ENCODE measurements around the gene HSBP1L1.

HSBP1L1 gene

DNA sequence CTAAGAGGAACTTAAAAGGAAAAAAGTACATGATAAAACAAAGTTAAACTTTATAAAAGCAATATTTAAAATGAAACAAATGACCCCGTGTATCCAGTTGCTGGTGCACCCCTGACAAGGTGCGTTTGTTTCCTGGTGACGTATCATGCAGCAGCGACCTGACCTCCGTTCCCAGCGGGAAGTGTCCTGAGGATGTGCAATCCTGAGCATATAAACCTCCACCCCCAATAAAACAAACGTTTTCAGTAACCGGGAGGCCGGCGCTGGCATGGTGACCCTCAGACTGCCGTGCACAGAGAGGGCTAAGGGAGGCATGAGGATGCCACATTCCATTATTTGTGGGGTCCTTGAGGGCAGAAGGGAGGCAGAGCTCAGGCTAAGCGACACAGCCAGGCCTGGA is 27.8 kb upstream of the HSBP1L1 start:
- H3K36me3 Mint-ChIP-seq (ENCODE audit: low read depth), result peaks cover 96% of the 10 kb centered on the region
- DNase-seq, result no peak
- H3K9me3 Mint-ChIP-seq, result peaks cover 24% of the 10 kb centered on the region
- H3K27ac Mint-ChIP-seq, result no peak overlapping the region
- peaks cover 2% of the 10 kb centered on the region for H3K4me1 Mint-ChIP-seq (ENCODE audit: low read depth)
- H3K27me3 Mint-ChIP-seq, result no peaks in the 10 kb centered on the region
- H3K4me3 Mint-ChIP-seq, result no peak overlapping the region

DNA sequence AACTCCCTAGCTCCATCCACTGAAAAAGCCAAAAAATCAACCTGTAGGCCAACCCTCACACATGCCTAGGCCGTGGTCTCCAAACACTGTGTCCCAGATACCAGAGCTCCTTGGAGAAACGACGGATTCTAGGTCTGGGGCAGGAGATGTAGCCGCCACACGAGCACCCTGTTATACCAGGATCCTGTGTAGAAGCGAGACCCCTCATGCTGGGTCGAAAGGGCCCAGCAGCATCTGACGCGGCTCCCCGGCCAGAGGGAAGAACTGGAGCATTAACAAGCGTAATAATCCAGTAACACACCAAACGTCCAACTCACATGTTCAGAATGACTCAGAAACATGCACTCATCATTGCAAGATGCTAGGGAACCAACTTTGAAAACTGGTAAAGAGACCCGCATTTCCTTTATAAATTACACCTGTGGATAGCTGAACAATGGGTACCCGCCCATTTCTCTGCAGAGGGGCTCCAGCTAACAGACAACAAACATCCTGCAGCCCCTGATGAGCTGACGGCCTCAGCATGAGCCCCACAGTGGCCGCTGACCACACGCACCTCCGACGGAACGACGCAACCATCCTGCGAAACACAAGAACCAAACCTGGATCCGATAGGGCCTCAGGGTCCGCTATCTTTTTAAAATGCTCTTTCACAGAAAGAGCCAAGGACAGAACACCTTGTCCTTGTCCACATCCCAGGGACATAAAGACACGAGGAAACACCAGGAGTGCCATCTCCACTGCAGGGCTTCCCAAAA is 27.2 kb upstream of the HSBP1L1 start:
- H3K27me3 Mint-ChIP-seq, result no peaks in the 10 kb centered on the region
- no peak overlapping the region for H3K4me3 Mint-ChIP-seq
- H3K9me3 Mint-ChIP-seq, result peaks cover 21% of the 10 kb centered on the region
- peaks cover 98% of the 10 kb centered on the region for H3K36me3 Mint-ChIP-seq (ENCODE audit: low read depth)
- no peak for DNase-seq
- no peak overlapping the region for H3K27ac Mint-ChIP-seq
- H3K4me1 Mint-ChIP-seq (ENCODE audit: low read depth), result peaks cover 2% of the 10 kb centered on the region

DNA sequence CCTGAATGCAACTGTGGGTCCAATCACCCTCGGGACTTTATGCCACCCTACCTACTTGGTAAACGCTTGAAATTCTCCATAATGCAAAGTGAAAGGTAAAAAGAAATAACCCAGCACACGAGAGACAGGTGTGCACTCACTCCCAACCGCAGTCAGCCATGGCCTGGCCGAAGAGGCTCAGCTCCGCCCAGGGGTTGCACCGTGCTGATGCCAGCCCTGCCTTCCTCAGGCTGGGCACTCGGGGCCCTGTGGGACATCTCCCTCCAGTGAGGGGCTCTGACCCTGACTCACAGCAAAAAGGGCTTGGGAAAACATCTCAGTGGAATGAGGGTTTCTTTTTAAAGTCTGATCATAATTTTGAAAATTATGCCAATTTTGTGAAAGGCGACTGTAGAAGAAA is 26.2 kb upstream of the HSBP1L1 start:
- no peak for DNase-seq
- H3K4me3 Mint-ChIP-seq, result no peak overlapping the region
- H3K9me3 Mint-ChIP-seq, result peaks cover 14% of the 10 kb centered on the region
- no peak overlapping the region for H3K27ac Mint-ChIP-seq
- peaks cover 98% of the 10 kb centered on the region for H3K36me3 Mint-ChIP-seq (ENCODE audit: low read depth)
- H3K4me1 Mint-ChIP-seq (ENCODE audit: low read depth), result peaks cover 7% of the 10 kb centered on the region
- H3K27me3 Mint-ChIP-seq, result no peaks in the 10 kb centered on the region

DNA sequence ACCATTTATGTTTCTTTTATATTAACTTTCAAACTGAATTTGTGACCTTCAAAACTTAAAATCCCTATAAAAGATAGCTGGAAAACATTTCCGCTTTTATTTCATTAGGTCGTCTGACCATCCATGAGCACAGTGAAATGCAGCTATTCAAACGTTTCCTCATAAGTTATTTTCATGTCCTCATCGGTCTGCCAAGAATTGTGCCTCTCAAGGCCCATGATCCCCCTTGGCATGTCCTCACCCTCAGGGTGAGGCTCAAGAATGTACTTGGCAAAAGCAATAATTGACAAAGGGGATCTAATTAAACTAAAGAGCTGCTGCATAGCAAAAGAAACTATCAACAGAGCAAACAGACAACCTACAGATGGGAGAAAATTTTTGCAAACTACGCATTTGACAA is 25.3 kb upstream of the HSBP1L1 start:
- Mint-ChIP-seq H3K4me1 (ENCODE audit: low read depth) (peaks cover 10% of the 10 kb centered on the region), H3K27ac (no peak overlapping the region), H3K36me3 (ENCODE audit: low read depth) (peaks cover 91% of the 10 kb centered on the region), H3K9me3 (peaks cover 6% of the 10 kb centered on the region), H3K4me3 (no peak overlapping the region), H3K27me3 (no peaks in the 10 kb centered on the region)
- DNase-seq, result no peak

DNA sequence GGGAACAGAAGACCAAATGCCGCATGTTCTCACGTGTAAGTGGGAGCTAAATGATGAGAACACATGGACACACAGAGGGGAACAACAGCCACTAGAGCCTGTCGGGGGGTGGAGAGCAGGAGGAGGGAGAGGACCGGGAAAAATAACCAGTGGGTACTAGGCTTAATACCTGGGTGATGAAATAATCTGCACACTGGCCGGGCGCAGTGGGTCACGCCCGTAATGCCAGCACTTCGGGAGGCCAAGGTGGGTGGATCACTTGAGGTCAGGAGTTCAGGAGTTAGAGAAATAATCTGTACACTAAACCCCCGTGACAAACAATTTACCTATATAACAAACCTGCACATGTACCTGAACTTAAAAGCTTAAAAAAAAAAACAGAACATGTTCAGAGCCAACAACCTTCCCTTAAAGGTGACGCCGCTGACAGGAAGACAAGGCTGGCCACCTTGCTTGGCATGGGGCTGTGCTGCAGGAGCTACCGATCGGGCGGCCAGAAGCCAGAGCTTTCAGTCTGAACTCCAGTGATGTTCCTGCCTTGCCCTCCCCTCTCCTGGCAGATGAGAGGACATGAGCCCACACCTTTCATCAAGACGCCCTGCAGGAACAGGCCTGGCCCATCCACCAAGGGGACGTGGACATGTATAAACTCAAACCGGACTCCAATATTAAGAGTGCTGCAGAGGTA is 24.2 kb upstream of the HSBP1L1 start:
- Mint-ChIP-seq H3K9me3 (peaks cover 4% of the 10 kb centered on the region), H3K27me3 (no peaks in the 10 kb centered on the region), H3K27ac (no peak overlapping the region), H3K4me3 (no peak overlapping the region), H3K36me3 (ENCODE audit: low read depth) (peaks cover 79% of the 10 kb centered on the region), H3K4me1 (ENCODE audit: low read depth) (peaks cover 21% of the 10 kb centered on the region)
- no peak for DNase-seq

DNA sequence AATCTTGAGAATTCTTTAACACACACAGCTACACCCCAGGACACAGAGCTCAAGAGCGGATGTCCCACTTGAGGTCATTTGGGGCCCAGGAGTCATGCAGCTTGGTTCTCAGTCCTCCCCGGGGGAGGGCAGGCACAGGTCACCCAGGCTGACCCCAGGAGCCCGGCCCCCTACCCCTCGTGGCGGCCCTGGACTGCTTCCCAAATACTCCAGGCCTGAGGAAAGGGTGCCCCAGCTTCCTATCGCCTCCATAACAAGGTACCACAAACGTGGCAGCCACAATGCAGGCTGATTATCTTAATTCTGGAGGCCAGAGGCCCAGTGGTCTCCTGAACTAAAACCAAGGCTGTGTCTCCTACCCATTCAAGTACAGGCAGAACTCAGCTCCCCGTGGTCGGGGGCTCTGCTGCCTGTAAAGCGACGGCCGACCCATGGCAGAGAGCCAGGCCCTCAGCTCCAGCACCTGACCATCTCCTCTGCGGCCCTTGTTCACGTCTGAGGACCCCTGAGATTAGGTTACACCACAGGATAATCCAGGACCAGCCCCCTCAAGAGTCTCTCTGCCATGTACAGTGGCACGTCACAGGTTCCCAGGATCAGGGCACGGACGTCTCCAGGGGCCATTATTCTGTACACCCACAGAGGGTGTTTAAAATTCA is 23.5 kb upstream of the HSBP1L1 start:
- no peak for DNase-seq
- Mint-ChIP-seq H3K27ac (no peak overlapping the region), H3K9me3 (peaks cover 4% of the 10 kb centered on the region), H3K36me3 (ENCODE audit: low read depth) (peaks cover 74% of the 10 kb centered on the region), H3K27me3 (no peaks in the 10 kb centered on the region), H3K4me1 (ENCODE audit: low read depth) (peaks cover 26% of the 10 kb centered on the region), H3K4me3 (no peak overlapping the region)

DNA sequence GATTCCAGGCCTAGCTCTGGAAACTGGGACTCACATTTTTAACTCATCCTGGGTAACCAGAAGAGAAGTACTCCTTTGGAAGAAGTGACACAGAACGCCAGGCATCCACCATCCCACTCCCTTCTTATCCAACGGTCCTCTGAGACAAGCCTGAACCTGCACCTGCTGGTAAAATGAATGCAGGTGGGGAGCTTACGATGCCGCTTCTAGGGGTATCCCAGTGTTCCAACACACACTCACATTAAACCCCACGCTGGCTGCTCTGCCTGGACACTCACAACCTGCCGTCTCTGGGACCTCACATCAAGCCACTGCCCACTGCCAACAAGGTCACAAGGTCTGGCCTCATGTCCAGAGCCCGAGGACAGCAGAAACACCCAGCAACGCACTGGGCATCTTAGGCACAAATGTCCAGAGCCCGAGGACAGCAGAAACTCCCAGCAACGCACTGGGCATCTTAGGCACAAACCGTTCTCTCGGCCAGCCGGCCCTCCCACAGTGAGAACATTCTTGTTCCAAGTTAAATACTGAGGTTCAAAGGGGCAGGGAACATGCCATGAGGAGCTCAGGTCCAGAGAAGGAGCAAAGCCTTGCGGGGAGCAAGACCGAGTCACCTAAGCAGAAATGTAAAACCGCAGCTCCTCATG is 22.8 kb upstream of the HSBP1L1 start:
- Mint-ChIP-seq H3K27me3 (no peaks in the 10 kb centered on the region), H3K27ac (no peak overlapping the region), H3K4me3 (no peak overlapping the region), H3K9me3 (peaks cover 4% of the 10 kb centered on the region), H3K4me1 (ENCODE audit: low read depth) (peaks cover 31% of the 10 kb centered on the region), H3K36me3 (ENCODE audit: low read depth) (peaks cover 73% of the 10 kb centered on the region)
- peak; percentile 16 for DNase-seq

DNA sequence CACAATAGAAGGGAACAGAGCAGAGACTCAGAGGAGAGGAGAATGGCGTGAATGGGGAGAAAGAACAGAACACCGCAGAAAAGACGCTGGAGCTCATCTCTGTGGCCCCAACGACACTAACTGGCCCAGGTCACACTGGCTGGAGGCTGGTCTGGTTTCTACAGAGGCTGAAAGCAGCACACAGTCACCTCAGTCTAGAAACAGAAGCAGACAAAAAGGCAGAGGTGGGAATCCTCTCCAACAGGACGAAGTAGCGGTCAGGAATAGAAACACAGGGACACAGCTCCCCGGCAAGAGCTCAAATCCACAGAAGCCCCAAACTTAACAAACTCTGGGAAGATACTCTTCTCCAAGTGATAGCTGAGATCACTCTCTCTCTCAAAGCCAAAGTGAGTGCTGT is 22.2 kb upstream of the HSBP1L1 start:
- no peak overlapping the region for H3K27ac Mint-ChIP-seq
- no peaks in the 10 kb centered on the region for H3K27me3 Mint-ChIP-seq
- H3K36me3 Mint-ChIP-seq (ENCODE audit: low read depth), result peaks cover 70% of the 10 kb centered on the region
- peaks cover 34% of the 10 kb centered on the region for H3K4me1 Mint-ChIP-seq (ENCODE audit: low read depth)
- no peak for DNase-seq
- no peak overlapping the region for H3K4me3 Mint-ChIP-seq
- peaks cover 4% of the 10 kb centered on the region for H3K9me3 Mint-ChIP-seq

DNA sequence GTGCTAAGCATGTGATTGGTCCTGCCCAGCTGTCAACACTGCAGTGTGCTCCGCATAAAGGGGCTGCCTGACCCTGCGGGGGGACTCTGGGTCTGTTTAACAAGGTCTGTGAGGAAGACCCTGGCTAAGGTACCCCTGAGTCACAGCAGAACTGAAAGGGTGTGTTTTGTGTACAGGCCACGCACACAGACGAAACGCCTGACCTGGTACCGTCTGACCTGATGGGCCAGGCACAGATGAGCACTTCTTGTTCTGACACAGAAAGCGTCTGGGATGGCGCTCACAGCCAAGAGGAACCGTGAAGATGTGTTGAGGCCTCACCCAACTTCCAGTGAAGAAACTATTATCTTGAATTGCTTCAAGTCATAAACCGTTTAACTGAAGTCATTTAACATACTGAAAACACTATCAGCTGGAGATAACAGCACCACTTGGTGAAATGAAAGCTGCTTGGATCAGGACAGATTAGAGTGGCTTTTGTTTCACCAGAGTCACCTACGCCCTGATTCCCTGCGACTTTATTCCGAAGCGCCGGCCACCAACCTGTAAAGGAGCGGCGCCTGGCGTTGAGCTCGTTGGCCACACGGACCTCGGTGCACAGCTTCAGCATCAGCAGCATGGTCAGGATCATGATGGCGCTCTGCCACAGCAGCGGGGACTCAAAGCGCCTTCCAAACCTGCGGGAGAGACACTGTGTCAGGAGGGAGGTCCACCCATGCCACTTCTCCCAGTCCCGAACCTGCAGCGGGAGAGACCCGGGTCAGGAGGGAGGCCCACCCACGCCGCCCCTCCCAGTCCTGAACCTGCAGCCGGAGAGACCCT is 21.4 kb upstream of the HSBP1L1 start:
- H3K36me3 Mint-ChIP-seq (ENCODE audit: low read depth), result peaks cover 63% of the 10 kb centered on the region
- DNase-seq, result peak; percentile 22
- no peaks in the 10 kb centered on the region for H3K27me3 Mint-ChIP-seq
- H3K9me3 Mint-ChIP-seq, result no peaks in the 10 kb centered on the region
- no peak overlapping the region for H3K4me3 Mint-ChIP-seq
- H3K4me1 Mint-ChIP-seq (ENCODE audit: low read depth), result peaks cover 39% of the 10 kb centered on the region
- H3K27ac Mint-ChIP-seq, result no peak overlapping the region

DNA sequence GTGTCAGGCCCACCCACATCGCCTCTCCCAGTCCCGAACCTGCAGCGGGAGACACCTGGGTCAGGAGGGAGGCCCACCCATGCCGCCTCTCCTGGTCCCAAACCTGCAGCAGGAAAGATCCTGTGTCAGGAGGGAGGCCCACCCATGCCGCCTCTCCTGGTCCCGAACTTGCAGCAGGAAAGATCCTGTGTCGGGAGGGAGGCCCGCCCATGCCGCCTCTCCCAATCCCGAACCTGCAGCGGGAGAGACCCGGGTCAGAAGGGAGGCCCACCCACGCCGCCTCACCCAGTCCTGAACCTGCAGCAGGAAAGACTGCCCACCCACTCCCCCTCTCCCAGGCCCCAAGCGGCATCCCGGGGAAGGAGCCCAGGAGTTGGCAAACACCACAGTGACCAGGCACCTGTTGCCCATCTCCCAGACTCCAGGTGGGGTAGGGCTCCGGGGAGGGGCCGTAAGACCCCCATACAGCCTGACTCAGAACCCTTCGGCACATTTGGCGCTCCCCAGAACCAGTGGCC is 20.8 kb upstream of the HSBP1L1 start:
- peak; percentile 28 for DNase-seq
- H3K4me1 Mint-ChIP-seq (ENCODE audit: low read depth), result peaks cover 45% of the 10 kb centered on the region
- H3K9me3 Mint-ChIP-seq, result no peaks in the 10 kb centered on the region
- H3K36me3 Mint-ChIP-seq (ENCODE audit: low read depth), result peaks cover 59% of the 10 kb centered on the region
- no peak overlapping the region for H3K27ac Mint-ChIP-seq
- H3K4me3 Mint-ChIP-seq, result no peak overlapping the region
- no peaks in the 10 kb centered on the region for H3K27me3 Mint-ChIP-seq

DNA sequence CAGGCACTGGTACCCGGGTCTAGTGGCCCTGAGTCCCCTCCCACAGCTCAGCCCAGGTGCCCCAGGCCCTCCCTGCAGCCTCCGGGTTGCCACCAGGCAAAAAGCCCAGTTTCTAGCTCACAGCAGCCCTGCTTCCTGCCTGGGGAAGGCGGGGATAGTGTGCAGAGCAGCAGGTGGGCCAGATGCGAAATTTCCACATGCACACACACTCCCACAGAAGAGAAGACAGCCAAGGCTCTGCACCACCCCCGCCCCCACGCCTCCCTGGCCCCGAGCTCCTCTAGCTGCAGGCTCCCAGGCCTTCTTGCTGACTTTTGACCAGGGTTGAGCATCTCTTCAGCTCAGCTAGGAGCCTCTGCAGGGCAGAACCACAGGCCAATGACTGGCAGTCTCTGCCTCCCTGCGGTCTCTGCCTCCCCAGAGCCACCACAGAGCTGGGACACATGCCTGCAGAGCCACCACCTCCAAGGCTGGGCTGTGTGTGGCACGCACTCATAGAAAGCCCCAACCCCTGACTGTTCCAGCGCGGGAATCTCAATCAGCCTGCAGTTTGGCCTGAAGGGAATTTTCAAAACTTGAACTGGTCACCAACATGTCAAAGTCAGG is 20.2 kb upstream of the HSBP1L1 start:
- Mint-ChIP-seq H3K36me3 (ENCODE audit: low read depth) (peaks cover 59% of the 10 kb centered on the region), H3K9me3 (no peaks in the 10 kb centered on the region), H3K4me1 (ENCODE audit: low read depth) (peaks cover 51% of the 10 kb centered on the region), H3K4me3 (no peak overlapping the region), H3K27me3 (no peaks in the 10 kb centered on the region), H3K27ac (peak overlapping the region; percentile 75)
- no peak for DNase-seq

DNA sequence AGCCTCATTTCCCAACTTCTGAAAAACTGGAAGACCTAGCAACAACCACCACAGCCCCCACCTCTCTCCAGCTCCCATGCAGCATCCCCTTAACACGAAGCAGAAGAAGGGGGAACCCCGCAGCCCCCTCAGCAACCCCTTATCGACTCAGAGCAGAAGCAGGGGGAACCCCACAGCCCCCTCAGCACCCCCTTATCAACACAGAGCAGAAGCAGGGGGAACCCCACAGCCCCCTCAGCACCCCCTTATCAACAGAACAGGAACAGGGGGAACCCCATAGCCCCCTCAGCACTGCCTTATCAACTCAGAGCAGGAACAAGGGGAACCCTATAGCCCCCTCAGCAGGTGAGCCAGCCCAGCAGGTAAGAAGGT is 19.7 kb upstream of the HSBP1L1 start:
- no peak for DNase-seq
- Mint-ChIP-seq H3K9me3 (no peaks in the 10 kb centered on the region), H3K27ac (peak overlapping the region; percentile 75), H3K4me1 (ENCODE audit: low read depth) (peaks cover 54% of the 10 kb centered on the region), H3K27me3 (no peaks in the 10 kb centered on the region), H3K4me3 (no peak overlapping the region), H3K36me3 (ENCODE audit: low read depth) (peaks cover 59% of the 10 kb centered on the region)

DNA sequence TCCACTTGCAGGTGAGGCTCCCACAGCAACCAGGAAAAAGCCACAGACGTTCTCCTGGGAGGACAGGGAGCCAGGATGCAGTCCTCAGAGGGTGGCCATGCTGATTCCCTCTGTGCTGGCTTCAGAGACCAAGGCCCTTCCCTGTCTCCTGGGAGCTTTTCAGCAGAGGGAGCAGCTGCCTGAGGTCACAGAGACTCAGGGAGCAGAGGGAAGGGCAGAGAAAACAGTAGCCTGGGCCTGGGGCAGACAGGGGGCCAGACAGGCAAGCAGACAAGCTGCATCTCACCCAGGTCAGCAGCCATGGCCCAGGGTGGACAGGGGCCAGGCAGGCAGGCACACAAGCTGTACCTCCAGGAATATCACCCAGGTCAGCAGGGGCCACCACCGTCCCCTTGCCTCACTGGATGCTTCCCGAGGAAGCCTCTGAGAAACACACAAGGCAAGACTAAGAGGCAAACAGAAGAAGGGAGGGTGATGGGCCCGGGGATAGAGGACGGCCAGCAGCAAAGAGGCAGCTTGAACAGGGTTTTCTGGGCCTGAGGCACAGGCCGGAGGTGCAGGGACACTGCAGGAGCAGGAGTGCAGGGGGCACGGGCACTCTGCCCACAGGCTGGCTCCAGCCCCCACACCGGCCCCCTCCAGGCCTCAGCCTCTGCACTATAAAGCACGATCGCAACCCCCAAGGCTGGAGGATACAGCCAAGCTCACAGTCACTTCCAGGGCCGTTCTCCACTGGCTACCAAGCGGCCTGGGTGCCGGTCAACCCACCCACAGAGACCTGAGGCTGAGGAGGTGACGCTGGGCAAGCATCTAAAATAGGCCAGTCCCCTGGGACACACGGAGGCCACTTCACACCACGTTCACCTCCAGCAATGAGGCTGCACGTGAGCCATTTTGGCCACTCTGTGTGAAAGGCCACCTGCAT is 19.1 kb upstream of the HSBP1L1 start:
- peaks cover 58% of the 10 kb centered on the region for H3K36me3 Mint-ChIP-seq (ENCODE audit: low read depth)
- H3K27ac Mint-ChIP-seq, result no peak overlapping the region
- H3K4me1 Mint-ChIP-seq (ENCODE audit: low read depth), result peaks cover 60% of the 10 kb centered on the region
- DNase-seq, result no peak
- H3K27me3 Mint-ChIP-seq, result no peaks in the 10 kb centered on the region
- H3K4me3 Mint-ChIP-seq, result no peak overlapping the region
- H3K9me3 Mint-ChIP-seq, result no peaks in the 10 kb centered on the region
